Measurements from ENCODE around the gene NMNAT2. TPM values are rescaled to one million over a fixed set of nuclear protein-coding genes. Genes with fewer than 3 reads are reported as not detected.

Gene NMNAT2
- total and polyA plus RNA-seq, 2 of the 13 experiments (the other 11 are each of a cell fraction or from before 2014, with no cell fraction given) = not detected

GRCh38 chr1:183457449-183457848 lies 39.3 kb upstream of the NMNAT2 start:
- H2AFZ ChIP-seq (ENCODE audit: low read length) = no peak overlapping the region
- H3K4me3 ChIP-seq (replicated peaks in 1 of 3; ENCODE audit: insufficient read depth in 1 of 3, low read depth in 2 of 3, low read length in 3 of 3) = no peak overlapping the region
- ATAC-seq (no peak), FAIRE-seq (no peak), DNase-seq (ENCODE audit: low spot score) (no peak)
- H3K9me3 ChIP-seq (ENCODE audit: low read length) = no peaks in the 10 kb centered on the region
- no peak overlapping the region for H3K9ac ChIP-seq (ENCODE audit: insufficient read depth, low read depth, low read length)
- no peak overlapping the region for H3K4me2 ChIP-seq (ENCODE audit: low read depth, low read length)
- no peaks in the 10 kb centered on the region for H3K79me2 ChIP-seq (ENCODE audit: insufficient read depth, low read length)
- CTCF ChIA-PET (ENCODE audit: low intra/inter-chr PET ratio, low total read pairs) = no interaction called here
- no peak for TF ChIP-seq ZIK1 (CRISPR knock-in tag; IDR thresholded peaks at IDR 0.05; ENCODE audit: borderline replicate concordance, low read depth)
- TF ChIP-seq REST (IDR thresholded peaks at IDR 0.05; ENCODE audit: borderline replicate concordance in 1 of 2, low read depth in 1 of 2, low read length in 2 of 2) = no peak
- TF ChIP-seq CCAR2 (optimal IDR thresholded peaks at IDR 0.05; ENCODE audit: low read depth, low read length) = no peak
- TF ChIP-seq ZNF430 (CRISPR knock-in tag; IDR thresholded peaks at IDR 0.05) = no peak
- no peak for TF ChIP-seq THAP9 (CRISPR knock-in tag; IDR thresholded peaks at IDR 0.05; ENCODE audit: borderline replicate concordance)
- TF ChIP-seq MAFG (CRISPR knock-in tag; IDR thresholded peaks at IDR 0.05) = no peak
- POLR2A ChIA-PET = no interaction called here
- no TSS peak for BruUV-seq (replicated peaks)
- H3K27ac ChIP-seq (ENCODE audit: extremely low read length, insufficient read depth, low read length) = no peak overlapping the region
- intact Hi-C loops (cut with micrococcal nuclease; ENCODE audit: unreplicated experiment) (no loop called here), in situ Hi-C loops (cut with HindIII; ENCODE audit: extremely low pct_ligation_motif_present, low pct_unique_long_range_greater_than_20kb) (no loop called here)
- H3K4me1 ChIP-seq (ENCODE audit: insufficient read depth, low read length) = no peaks in the 10 kb centered on the region
- no peaks in the 10 kb centered on the region for H3K36me3 ChIP-seq (replicated peaks in 1 of 2; ENCODE audit: control insufficient read depth in 1 of 2, insufficient read depth in 2 of 2, low read length in 2 of 2)
- H4K20me1 ChIP-seq (ENCODE audit: insufficient read depth, low read length) = no peaks in the 10 kb centered on the region
- WGBS (ENCODE audit: low lambda C conversion rate) = 66% methylated on average over 3 of the region's 3 CpGs
- no peaks in the 10 kb centered on the region for H3K27me3 ChIP-seq (ENCODE audit: control insufficient read depth in 1 of 2, insufficient read depth in 2 of 2, low read length in 2 of 2)

Measured in HepG2 (cell line).